Aortic smooth muscle cell (primary cell): Measurements from ENCODE around the gene CD99. TPM values are rescaled to one million over a fixed set of nuclear protein-coding genes. Genes with fewer than 3 reads are reported as not detected.

Experiments
- total RNA-seq: library from RNA; depleted of rRNA; stranded (reverse); fragments of >200 nt; gene quantifications from 2 replicates; pipeline ENCODE4 v1.2.3, GENCODE V29; 2014

The CD99 gene
- total RNA-seq: 216 and 327 TPM in 2 replicates

GRCh38 chrX:2690856-2691542 lies at the start of gene CD99:
Gene CD99, plus strand, starts transcription at chrX:2691295. Its CDS starts 66 bp downstream, at chrX:2691361.

GRCh38 chrX:2751874-2752300 lies 60.8 kb downstream of the CD99 start, which contains the start of gene XG:
Gene XG, plus strand, starts transcription at chrX:2752040. Its CDS starts 235 bp downstream, at chrX:2752275.

Other genes with a start within 250 kb of the CD99 start
- 20.9 and 24.2 TPM in 2 replicates for gene DHRSX, start 190.3 kb upstream of the CD99 start, total RNA-seq
- 26.3 and 27.5 TPM in 2 replicates for gene ZBED1, start 190.3 kb upstream of the CD99 start, total RNA-seq
- 11.5 and 16.7 TPM in 2 replicates for gene XG, start 60.7 kb downstream of the CD99 start, total RNA-seq
- 0.06 and 0.26 TPM in 2 replicates for gene GYG2, start 137.6 kb downstream of the CD99 start, total RNA-seq
- gene ARSD, start 238.0 kb downstream of the CD99 start, total RNA-seq: 17.0 and 17.8 TPM in 2 replicates